ENCODE results near the gene CLCF1. TPM values are rescaled to one million over a fixed set of nuclear protein-coding genes. Genes with fewer than 3 reads are reported as not detected.

The CLCF1 gene
- total and polyA plus RNA-seq, 8 donors: 1.3 to 11.2 (median 2.6) TPM

DNA sequence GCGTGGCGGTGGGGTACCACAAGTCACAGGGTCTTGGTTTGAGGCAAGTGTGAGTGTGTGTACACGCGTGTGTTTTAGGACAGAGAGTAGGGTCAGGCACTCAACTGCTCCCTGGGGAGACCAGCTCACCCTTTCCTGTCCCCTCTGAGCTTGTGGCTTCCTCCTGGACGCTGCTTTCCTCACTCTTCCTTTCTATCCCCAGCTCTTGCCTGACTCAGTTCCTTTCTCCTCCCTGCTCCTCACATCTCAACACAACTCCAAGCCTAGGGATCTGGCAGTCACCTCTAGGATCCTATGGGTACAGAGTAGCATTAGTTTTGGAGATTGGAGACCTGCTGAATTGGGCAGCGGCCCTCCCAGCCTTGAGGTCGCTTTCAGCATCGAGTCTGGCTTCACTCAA, 4.1 kb downstream of the CLCF1 start:
- Histone ChIP-seq H3K9me3 (no peaks in the 10 kb centered on the region), H3K4me1 (peaks cover 0 to 7% (median 0%) of the 10 kb centered on the region in 3 donors), H3K4me3 (no peak overlapping the region), H3K27me3 (no peaks in the 10 kb centered on the region), H3K27ac (no peak overlapping the region), H3K36me3 (no peaks in the 10 kb centered on the region)
- DNase-seq: no peak
- intact Hi-C loops (cut with DNase I): no loop called here
- TF ChIP-seq, protein P1, sequence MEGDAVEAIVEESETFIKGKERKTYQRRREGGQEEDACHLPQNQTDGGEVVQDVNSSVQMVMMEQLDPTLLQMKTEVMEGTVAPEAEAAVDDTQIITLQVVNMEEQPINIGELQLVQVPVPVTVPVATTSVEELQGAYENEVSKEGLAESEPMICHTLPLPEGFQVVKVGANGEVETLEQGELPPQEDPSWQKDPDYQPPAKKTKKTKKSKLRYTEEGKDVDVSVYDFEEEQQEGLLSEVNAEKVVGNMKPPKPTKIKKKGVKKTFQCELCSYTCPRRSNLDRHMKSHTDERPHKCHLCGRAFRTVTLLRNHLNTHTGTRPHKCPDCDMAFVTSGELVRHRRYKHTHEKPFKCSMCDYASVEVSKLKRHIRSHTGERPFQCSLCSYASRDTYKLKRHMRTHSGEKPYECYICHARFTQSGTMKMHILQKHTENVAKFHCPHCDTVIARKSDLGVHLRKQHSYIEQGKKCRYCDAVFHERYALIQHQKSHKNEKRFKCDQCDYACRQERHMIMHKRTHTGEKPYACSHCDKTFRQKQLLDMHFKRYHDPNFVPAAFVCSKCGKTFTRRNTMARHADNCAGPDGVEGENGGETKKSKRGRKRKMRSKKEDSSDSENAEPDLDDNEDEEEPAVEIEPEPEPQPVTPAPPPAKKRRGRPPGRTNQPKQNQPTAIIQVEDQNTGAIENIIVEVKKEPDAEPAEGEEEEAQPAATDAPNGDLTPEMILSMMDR (IDR thresholded peaks at IDR 0.05): no peak
- no peak for ATAC-seq
- no peak for FAIRE-seq
- WGBS, 2 donors: 84 to 86% methylated on average over 8 of the region's 8 CpGs

DNA sequence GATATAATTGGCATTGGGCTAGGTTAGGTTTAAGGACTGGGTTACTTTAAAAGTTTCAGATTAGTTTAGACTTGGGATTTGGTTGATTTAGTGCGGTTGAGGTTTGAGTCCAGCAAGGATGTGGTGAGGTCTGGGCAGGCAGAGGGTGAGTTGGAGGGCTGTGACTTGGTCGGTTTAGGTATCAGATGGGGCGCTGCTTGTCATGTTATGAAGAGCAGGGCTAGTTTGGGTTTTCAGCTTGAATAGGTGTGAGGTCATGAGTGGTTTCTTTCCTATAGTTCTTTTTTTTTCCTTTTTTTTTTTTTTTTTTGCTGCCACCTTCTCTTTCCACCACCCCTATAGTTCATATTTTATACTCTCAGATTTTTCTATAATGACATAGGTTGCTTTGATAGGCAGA, 4.8 kb downstream of the CLCF1 start:
- no peak for FAIRE-seq
- no peak for DNase-seq
- Histone ChIP-seq H3K36me3 (no peaks in the 10 kb centered on the region), H3K27ac (no peak overlapping the region), H3K27me3 (no peaks in the 10 kb centered on the region), H3K4me1 (peaks cover 0 to 4% (median 0%) of the 10 kb centered on the region in 3 donors), H3K4me3 (no peak overlapping the region), H3K9me3 (no peaks in the 10 kb centered on the region)
- WGBS, 2 donors: 84 to 92% methylated on average over 3 of the region's 3 CpGs
- intact Hi-C loops (cut with DNase I): no loop called here
- TF ChIP-seq, protein P1 (IDR thresholded peaks at IDR 0.05): no peak
- ATAC-seq: no peak

DNA sequence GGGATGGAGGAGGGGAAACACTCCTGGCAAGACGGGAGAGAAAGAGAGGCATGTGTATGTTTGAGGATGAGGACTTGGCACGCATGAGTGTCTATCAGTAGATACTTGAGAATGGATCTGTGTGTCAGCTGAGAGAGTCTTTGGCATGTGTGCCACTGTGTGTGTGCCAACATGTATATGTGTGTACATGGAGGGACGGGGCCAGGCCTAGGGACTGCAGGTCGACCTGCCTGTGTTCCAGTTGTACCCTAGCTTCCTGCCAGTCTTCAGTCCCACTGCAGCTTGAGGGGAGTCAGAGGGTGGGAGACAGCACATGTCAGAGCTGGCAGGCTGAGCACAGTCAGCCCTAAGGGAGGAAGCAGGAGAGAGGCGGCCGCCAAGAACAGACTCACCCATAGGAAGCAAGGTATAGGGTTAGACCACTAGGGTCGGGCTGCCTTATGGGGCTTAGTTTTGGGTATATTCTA, 5.6 kb downstream of the CLCF1 start:
- Histone ChIP-seq H3K9me3 (no peaks in the 10 kb centered on the region), H3K4me3 (no peak overlapping the region), H3K27ac (no peak overlapping the region), H3K36me3 (no peaks in the 10 kb centered on the region), H3K27me3 (no peaks in the 10 kb centered on the region), H3K4me1 (peaks cover 0 to 4% (median 0%) of the 10 kb centered on the region in 3 donors)
- DNase-seq (no peak), ATAC-seq (no peak), FAIRE-seq (no peak)
- intact Hi-C loops (cut with DNase I): no loop called here
- TF ChIP-seq, protein P1 (IDR thresholded peaks at IDR 0.05): no peak
- WGBS, 2 donors: 68 to 72% methylated on average over 7 of the region's 7 CpGs

DNA sequence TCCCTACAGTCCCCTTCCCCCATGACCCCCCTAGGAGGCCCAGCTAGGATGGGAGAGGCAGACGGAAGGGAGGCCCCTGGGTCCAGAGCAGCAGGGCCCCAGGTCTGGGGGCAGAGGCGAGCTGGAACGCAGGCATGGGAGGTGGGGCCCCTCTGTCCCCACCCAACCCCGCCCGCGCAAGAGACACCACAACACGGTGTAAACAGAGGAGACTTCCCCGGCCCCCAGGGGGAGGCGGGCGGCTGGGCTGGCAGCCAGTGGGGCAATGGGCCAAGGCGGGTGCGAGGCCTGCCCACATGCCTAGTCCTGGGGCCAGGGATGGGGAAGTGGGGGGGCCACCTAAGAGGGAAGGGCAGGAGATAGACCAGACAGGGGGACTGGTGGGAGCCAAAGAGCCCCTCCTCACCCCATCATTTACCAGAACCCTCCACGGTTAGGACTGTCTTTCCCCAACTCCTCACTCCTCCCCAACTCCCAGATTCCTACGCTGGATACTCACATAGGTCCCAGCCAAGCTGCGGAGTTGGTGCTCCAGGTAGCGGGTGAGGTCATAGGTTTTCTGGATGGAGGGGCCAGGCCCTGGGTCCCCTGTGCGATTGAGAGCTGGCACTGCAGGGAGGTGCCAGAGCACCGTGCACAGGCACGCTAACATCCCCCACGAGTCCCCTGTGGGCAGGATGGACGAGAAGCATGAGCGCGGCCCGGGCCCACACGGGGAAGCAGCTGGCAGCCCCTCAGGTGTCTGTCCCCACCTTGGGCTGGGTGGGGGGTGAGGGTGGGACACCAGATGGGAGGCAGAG, 6.2 kb downstream of the CLCF1 start:
- Histone ChIP-seq H3K27me3 (no peaks in the 10 kb centered on the region), H3K36me3 (no peaks in the 10 kb centered on the region), H3K27ac (no peak overlapping the region), H3K4me1 (peaks cover 0 to 4% (median 0%) of the 10 kb centered on the region in 3 donors), H3K4me3 (no peak overlapping the region), H3K9me3 (no peaks in the 10 kb centered on the region)
- intact Hi-C loops (cut with DNase I): no loop called here
- FAIRE-seq (no peak), ATAC-seq (peak in 1 of 4 donors; percentile 16), DNase-seq (peak in 1 of 6 donors; percentile 61)
- TF ChIP-seq, protein P1 (IDR thresholded peaks at IDR 0.05): no peak
- 68 to 70% methylated on average over 25 of the region's 25 CpGs for WGBS, 2 donors

DNA sequence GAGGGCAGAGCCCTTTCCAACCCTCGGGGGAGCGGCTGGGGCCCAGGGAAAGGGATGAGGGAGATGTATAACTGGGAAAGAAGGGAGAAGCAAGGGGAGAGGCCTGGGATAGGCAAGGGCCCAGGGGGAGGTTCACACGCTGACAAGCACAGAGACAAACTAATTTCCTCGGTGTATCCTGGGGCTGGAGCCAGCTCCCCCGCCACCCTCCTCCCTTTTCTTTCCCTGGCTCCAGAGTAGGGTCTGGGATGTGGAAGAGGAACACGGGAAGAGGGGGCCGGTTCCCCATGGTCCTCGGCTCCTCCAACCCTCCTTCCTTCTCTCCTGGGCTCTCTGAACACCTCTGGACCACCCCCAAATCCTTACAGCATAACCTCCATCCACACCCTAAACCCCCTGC, 6.9 kb downstream of the CLCF1 start:
- Histone ChIP-seq H3K4me1 (peaks cover 0 to under 1% (median 0%) of the 10 kb centered on the region in 3 donors), H3K4me3 (no peak overlapping the region), H3K27me3 (no peaks in the 10 kb centered on the region), H3K9me3 (no peaks in the 10 kb centered on the region), H3K27ac (no peak overlapping the region), H3K36me3 (no peaks in the 10 kb centered on the region)
- no peak for DNase-seq
- intact Hi-C loops (cut with DNase I): no loop called here
- 67 to 72% methylated on average over 7 to 8 of the region's 8 CpGs for WGBS, 2 donors
- peak in 1 of 4 donors; percentile 13 for ATAC-seq
- no peak for FAIRE-seq
- TF ChIP-seq, protein P1 (IDR thresholded peaks at IDR 0.05): no peak

Data from pancreas (tissue), 10 donors.